ENCODE results near the gene LAMC1. TPM values are rescaled to one million over a fixed set of nuclear protein-coding genes. Genes with fewer than 3 reads are reported as not detected.
A peak's percentile ranks its signal among the peaks of the same experiment; 100 is the strongest.

The LAMC1 gene
- total RNA-seq, 4 donors from 2014 or later: 130 to 315 (median 214) TPM

DNA sequence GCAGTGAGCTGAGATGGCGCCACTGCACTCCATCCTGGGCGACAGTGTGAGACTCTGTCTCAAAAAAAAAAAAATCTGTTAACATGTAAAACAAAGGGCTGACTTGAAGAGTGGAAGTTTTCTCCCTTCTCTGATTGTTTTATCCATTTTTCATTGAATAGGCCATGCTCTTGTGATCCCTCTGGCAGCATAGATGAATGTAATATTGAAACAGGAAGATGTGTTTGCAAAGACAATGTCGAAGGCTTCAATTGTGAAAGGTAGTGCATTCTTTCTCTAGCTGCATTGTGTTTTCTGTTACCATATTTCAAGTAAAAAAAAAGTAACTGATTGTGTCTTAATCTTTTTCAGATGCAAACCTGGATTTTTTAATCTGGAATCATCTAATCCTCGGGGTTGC lies 93.2 kb downstream of the LAMC1 start:
- no peak overlapping the region for H3K27ac ChIP-seq
- no peak for DNase-seq
- no peaks in the 10 kb centered on the region for H3K27me3 ChIP-seq
- no peak for TF ChIP-seq POLR2A (IDR thresholded peaks at IDR 0.05)
- TF ChIP-seq, protein P1, sequence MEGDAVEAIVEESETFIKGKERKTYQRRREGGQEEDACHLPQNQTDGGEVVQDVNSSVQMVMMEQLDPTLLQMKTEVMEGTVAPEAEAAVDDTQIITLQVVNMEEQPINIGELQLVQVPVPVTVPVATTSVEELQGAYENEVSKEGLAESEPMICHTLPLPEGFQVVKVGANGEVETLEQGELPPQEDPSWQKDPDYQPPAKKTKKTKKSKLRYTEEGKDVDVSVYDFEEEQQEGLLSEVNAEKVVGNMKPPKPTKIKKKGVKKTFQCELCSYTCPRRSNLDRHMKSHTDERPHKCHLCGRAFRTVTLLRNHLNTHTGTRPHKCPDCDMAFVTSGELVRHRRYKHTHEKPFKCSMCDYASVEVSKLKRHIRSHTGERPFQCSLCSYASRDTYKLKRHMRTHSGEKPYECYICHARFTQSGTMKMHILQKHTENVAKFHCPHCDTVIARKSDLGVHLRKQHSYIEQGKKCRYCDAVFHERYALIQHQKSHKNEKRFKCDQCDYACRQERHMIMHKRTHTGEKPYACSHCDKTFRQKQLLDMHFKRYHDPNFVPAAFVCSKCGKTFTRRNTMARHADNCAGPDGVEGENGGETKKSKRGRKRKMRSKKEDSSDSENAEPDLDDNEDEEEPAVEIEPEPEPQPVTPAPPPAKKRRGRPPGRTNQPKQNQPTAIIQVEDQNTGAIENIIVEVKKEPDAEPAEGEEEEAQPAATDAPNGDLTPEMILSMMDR (IDR thresholded peaks at IDR 0.05): no peak
- no peaks in the 10 kb centered on the region for H3K4me1 ChIP-seq
- H3K36me3 ChIP-seq: no peaks in the 10 kb centered on the region
- no peak overlapping the region for H3K4me3 ChIP-seq
- no peaks in the 10 kb centered on the region for H3K9me3 ChIP-seq
- intact Hi-C loops (cut with DNase I; ENCODE audit: low total_unique reads): no loop called here

DNA sequence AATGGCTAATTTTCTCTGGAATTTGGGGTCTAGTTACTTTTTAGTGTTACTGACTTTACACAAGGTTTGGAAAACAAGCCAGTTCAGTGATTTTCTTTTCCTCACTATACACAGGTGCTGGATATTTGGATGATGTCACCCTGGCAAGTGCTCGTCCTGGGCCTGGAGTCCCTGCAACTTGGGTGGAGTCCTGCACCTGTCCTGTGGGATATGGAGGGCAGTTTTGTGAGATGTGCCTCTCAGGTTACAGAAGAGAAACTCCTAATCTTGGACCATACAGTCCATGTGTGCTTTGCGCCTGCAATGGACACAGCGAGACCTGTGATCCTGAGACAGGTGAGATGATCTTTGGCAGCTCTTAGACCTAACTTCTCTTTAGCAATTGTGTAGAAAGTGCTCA lies 98.4 kb downstream of the LAMC1 start:
- intact Hi-C loops (cut with DNase I; ENCODE audit: low total_unique reads): no loop called here
- DNase-seq: no peak
- no peak overlapping the region for H3K27ac ChIP-seq
- H3K4me3 ChIP-seq: no peak overlapping the region
- no peaks in the 10 kb centered on the region for H3K27me3 ChIP-seq
- no peaks in the 10 kb centered on the region for H3K9me3 ChIP-seq
- H3K4me1 ChIP-seq: no peaks in the 10 kb centered on the region
- no peaks in the 10 kb centered on the region for H3K36me3 ChIP-seq
- TF ChIP-seq, protein P1 (IDR thresholded peaks at IDR 0.05): no peak
- no peak for TF ChIP-seq POLR2A (IDR thresholded peaks at IDR 0.05)

DNA sequence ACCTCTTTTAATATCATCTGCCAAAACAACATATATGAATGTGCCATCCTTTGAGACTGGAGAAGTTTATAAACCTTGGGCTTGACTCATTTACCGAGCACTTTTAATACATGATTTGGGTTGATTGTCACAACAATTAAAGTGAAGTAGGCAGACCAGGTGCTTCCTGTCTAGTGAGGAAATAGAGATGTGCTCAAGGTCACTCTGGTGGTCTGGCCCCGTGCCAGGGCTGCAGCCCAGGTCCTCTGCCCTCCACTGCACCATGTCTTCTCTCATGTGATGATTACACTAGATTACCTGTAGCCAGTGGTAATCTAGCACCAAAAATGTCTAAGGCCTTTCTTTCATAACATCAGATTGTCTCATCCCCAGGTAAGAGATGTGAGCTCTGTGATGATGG lies 101.0 kb downstream of the LAMC1 start:
- H3K36me3 ChIP-seq: no peaks in the 10 kb centered on the region
- intact Hi-C loops (cut with DNase I; ENCODE audit: low total_unique reads): no loop called here
- no peaks in the 10 kb centered on the region for H3K27me3 ChIP-seq
- no peak overlapping the region for H3K4me3 ChIP-seq
- no peak for DNase-seq
- no peaks in the 10 kb centered on the region for H3K9me3 ChIP-seq
- TF ChIP-seq, protein P1 (IDR thresholded peaks at IDR 0.05): no peak
- TF ChIP-seq POLR2A (IDR thresholded peaks at IDR 0.05): no peak
- peak overlapping the region in 1 of 2 donors; percentile 62 for H3K27ac ChIP-seq
- no peaks in the 10 kb centered on the region for H3K4me1 ChIP-seq

DNA sequence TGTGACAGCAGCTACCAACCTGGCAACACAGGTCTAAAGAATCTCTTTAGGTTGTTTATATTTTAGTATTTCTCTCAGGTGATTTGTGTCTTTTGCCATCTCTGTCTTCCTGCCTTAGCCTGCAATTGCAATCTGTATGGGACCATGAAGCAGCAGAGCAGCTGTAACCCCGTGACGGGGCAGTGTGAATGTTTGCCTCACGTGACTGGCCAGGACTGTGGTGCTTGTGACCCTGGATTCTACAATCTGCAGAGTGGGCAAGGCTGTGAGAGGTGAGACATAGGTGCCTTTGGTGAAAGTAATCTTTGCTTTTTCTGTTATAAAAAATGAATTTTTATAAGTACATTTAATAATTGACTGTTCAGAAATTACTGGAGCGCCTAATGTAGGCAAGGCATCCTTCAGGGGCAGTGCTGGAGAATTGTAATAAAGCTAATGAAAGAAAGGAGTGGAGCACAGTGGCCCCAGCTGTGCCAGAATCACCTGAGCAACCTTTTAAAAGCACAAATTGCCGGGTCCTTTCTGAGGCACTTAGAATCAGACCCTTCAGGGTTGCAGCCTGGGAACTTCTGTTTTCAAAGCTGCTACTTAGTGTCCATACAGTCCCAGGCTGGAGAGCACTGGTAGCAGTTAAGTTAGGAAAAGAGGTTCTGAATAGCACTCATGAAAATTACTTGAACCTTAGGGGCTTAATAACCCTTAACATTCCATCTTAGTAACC lies 102.2 kb downstream of the LAMC1 start:
- H3K27me3 ChIP-seq: no peaks in the 10 kb centered on the region
- H3K9me3 ChIP-seq: no peaks in the 10 kb centered on the region
- no peaks in the 10 kb centered on the region for H3K4me1 ChIP-seq
- DNase-seq: no peak
- H3K36me3 ChIP-seq: no peaks in the 10 kb centered on the region
- intact Hi-C loops (cut with DNase I; ENCODE audit: low total_unique reads): no loop called here
- no peak for TF ChIP-seq POLR2A (IDR thresholded peaks at IDR 0.05)
- TF ChIP-seq, protein P1 (IDR thresholded peaks at IDR 0.05): no peak
- peak overlapping the region; percentile 21 to 62 for H3K27ac ChIP-seq
- no peak overlapping the region for H3K4me3 ChIP-seq

DNA sequence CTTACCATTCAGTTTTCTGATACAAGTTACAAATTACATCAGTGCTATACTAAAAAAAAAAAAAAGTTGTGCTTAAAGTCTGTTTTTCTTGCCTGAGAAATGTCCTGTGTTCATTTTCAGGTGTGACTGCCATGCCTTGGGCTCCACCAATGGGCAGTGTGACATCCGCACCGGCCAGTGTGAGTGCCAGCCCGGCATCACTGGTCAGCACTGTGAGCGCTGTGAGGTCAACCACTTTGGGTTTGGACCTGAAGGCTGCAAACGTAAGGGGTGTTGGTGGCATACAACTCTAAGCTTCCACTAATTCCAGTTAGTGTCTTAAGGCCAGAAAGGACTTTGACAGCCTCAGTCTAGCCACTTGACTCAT lies 102.8 kb downstream of the LAMC1 start:
- intact Hi-C loops (cut with DNase I; ENCODE audit: low total_unique reads): no loop called here
- peak overlapping the region; percentile 21 to 62 for H3K27ac ChIP-seq
- no peaks in the 10 kb centered on the region for H3K9me3 ChIP-seq
- TF ChIP-seq, protein P1 (IDR thresholded peaks at IDR 0.05): no peak
- TF ChIP-seq POLR2A (IDR thresholded peaks at IDR 0.05): no peak
- H3K4me3 ChIP-seq: no peak overlapping the region
- H3K27me3 ChIP-seq: no peaks in the 10 kb centered on the region
- H3K36me3 ChIP-seq: no peaks in the 10 kb centered on the region
- DNase-seq: no peak
- H3K4me1 ChIP-seq: no peaks in the 10 kb centered on the region

Data from uterus (tissue), 4 donors.